Activated naive CD4-positive, alpha-beta T cell treated with anti-CD3 and anti-CD28 coated beads, Interleukin-2, amount 10 ng/mL, durations not matched to agents 7 days and 5 days (primary cell): ENCODE measurements around the gene SRR.
"Not testable (repeated sequence)": the region's sequence is repeated elsewhere in the genome, so short reads cannot be mapped to it uniquely, and the experiment has no call there.

Experiments
- CTCF ChIA-PET: fragments of 350-600 bp; sonication (Branson Sonifier 250); formaldehyde crosslinking; loops from one replicate; lab custom pipeline; 2021; ENCODE audit warnings: antibody characterized with exemption; lab: Charles Lee
- DNase-seq: peaks from one replicate; pipeline ENCODE4 v3.0.0-alpha.2; 2020
- H3K27ac Mint-ChIP-seq: one replicate; pipeline ENCODE4 v1.8.0; 2021; ENCODE audit warnings: mild to moderate bottlenecking, moderate library complexity, mixed read lengths
- H3K27me3 Mint-ChIP-seq: one replicate; pipeline ENCODE4 v1.8.0; 2021; ENCODE audit warnings: mild to moderate bottlenecking, mixed read lengths
- H3K36me3 Mint-ChIP-seq: one replicate; pipeline ENCODE4 v1.8.0; 2021; ENCODE audit warnings: mixed read lengths
- H3K4me1 Mint-ChIP-seq: one replicate; pipeline ENCODE4 v1.8.0; 2021; ENCODE audit warnings: mixed read lengths
- H3K4me3 Mint-ChIP-seq: one replicate; pipeline ENCODE4 v1.8.0; 2021; ENCODE audit warnings: mild to moderate bottlenecking, moderate library complexity, mixed read lengths
- H3K9me3 Mint-ChIP-seq: one replicate; pipeline ENCODE4 v1.8.0; 2021; ENCODE audit warnings: mixed read lengths

The SRR gene

GRCh38 chr17:2309338-2310154 lies 5.8 kb downstream of the SRR start:
- no peak overlapping the region for H3K4me3 Mint-ChIP-seq
- H3K27me3 Mint-ChIP-seq, result no peaks in the 10 kb centered on the region
- no peak overlapping the region for H3K27ac Mint-ChIP-seq
- peaks cover 27% of the 10 kb centered on the region for H3K36me3 Mint-ChIP-seq
- no peaks in the 10 kb centered on the region for H3K9me3 Mint-ChIP-seq
- CTCF ChIA-PET, result no interaction called here
- DNase-seq, result no peak
- peaks cover 26% of the 10 kb centered on the region for H3K4me1 Mint-ChIP-seq

DNA sequence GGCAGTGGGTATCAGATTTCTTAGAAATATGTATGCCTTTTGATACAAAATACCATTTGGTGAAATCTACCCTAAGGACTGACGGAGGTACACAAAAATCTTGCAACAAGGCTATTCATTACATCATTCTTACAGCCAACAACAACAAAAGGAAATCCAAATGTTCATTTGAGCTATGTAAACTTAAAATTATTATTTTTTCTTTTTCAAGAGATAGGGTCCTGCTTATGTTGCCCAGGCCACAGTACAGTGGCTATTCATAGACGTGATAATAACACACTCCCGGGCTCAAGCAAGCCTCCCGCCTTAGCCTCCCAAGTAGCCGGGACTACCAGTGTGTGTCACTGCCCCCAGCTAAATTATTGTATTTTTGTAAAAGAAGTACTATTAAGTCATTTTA lies 9.0 kb downstream of the SRR start:
- Mint-ChIP-seq H3K27me3 (no peaks in the 10 kb centered on the region), H3K27ac (no peak overlapping the region), H3K4me1 (peaks cover 6% of the 10 kb centered on the region), H3K4me3 (no peak overlapping the region), H3K9me3 (no peaks in the 10 kb centered on the region), H3K36me3 (peaks cover 10% of the 10 kb centered on the region)
- CTCF ChIA-PET, result no interaction called here
- DNase-seq, result no peak

GRCh38 chr17:2316916-2317205 lies 13.1 kb downstream of the SRR start:
- H3K4me3 Mint-ChIP-seq, H3K4me1 Mint-ChIP-seq, H3K27ac Mint-ChIP-seq, CTCF ChIA-PET, H3K9me3 Mint-ChIP-seq, H3K27me3 Mint-ChIP-seq, DNase-seq: not testable (repeated sequence)
- H3K36me3 Mint-ChIP-seq, result peaks cover 16% of the 10 kb centered on the region

- H3K9me3 Mint-ChIP-seq, result no peaks in the 10 kb centered on the region
- H3K27me3 Mint-ChIP-seq, result no peaks in the 10 kb centered on the region
- H3K4me3 Mint-ChIP-seq, result no peak overlapping the region
- CTCF ChIA-PET, result no interaction called here
- H3K4me1 Mint-ChIP-seq, result no peaks in the 10 kb centered on the region
- H3K36me3 Mint-ChIP-seq, result peaks cover 17% of the 10 kb centered on the region
- H3K27ac Mint-ChIP-seq, result no peak overlapping the region
- DNase-seq, result no peak
Measured at GRCh38 chr17:2317796-2318195, 14.0 kb downstream of the SRR start.

GRCh38 chr17:2319051-2319450 lies 15.3 kb downstream of the SRR start:
- Mint-ChIP-seq H3K4me1 (no peaks in the 10 kb centered on the region), H3K27me3 (no peaks in the 10 kb centered on the region), H3K36me3 (peaks cover 30% of the 10 kb centered on the region), H3K9me3 (no peaks in the 10 kb centered on the region), H3K4me3 (no peak overlapping the region), H3K27ac (no peak overlapping the region)
- CTCF ChIA-PET, result interaction anchor here (0.6 kb wide), 1 partner anchor 61 kb away, joined by 4 read pairs; no protein-coding TSS in a partner anchor
- no peak for DNase-seq

- CTCF ChIA-PET, result no interaction called here
- Mint-ChIP-seq H3K4me3 (no peak overlapping the region), H3K36me3 (peaks cover 40% of the 10 kb centered on the region), H3K9me3 (no peaks in the 10 kb centered on the region), H3K27ac (no peak overlapping the region), H3K4me1 (peaks cover 2% of the 10 kb centered on the region), H3K27me3 (no peaks in the 10 kb centered on the region)
- DNase-seq, result no peak
Measured at GRCh38 chr17:2321399-2321798, 17.6 kb downstream of the SRR start.

DNA sequence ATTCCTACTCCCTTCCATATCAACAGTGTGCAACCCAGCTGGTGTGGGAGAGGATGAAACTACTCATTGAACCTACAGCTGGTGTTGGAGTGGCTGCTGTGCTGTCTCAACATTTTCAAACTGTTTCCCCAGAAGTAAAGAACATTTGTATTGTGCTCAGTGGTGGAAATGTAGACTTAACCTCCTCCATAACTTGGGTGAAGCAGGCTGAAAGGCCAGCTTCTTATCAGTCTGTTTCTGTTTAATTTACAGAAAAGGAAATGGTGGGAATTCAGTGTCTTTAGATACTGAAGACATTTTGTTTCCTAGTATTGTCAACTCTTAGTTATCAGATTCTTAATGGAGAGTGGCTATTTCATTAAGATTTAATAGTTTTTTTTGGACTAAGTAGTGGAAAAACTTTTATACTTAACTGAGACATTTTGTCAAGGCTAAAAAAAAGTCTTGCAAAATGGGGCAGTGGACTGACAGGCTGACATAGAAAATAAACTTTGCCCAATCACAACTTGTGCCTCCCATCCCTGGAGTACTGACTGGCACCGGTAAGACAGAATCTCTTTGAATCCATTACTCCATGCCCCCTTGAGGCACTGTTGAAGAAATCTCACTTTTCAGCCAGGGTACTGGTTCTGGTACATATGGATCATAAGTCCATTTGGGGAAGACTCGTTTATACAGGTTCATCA lies 20.0 kb downstream of the SRR start:
- H3K9me3 Mint-ChIP-seq, result no peaks in the 10 kb centered on the region
- no peak overlapping the region for H3K4me3 Mint-ChIP-seq
- DNase-seq, result no peak
- H3K27ac Mint-ChIP-seq, result no peak overlapping the region
- no peaks in the 10 kb centered on the region for H3K27me3 Mint-ChIP-seq
- peaks cover 2% of the 10 kb centered on the region for H3K4me1 Mint-ChIP-seq
- H3K36me3 Mint-ChIP-seq, result peaks cover 42% of the 10 kb centered on the region
- CTCF ChIA-PET, result no interaction called here

DNA sequence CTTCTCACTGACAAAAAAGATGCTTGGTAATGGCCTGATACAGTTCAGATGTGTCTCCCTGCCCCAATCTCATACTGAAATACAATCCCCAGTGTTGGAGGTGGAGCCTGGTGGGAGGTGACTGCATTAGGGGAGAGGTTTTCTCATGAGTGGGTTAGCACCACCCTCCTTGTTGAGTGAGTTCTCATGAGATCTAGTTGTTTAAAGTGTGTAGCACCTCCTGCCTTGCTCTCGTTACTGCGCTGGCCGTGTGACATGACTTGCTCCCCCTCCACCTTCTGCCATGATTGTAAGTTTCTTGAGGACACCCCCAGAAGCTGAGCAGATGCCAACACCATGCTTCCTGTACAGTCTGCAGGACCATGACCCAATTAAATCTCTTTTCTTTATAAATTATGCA lies 27.6 kb downstream of the SRR start:
- no peak overlapping the region for H3K4me3 Mint-ChIP-seq
- no peaks in the 10 kb centered on the region for H3K27me3 Mint-ChIP-seq
- H3K4me1 Mint-ChIP-seq, result peaks cover 25% of the 10 kb centered on the region
- H3K27ac Mint-ChIP-seq, result no peak overlapping the region
- CTCF ChIA-PET, result interaction anchor here (2.4 kb wide), 1 partner anchor 22 kb away, joined by 8 read pairs; no protein-coding TSS in a partner anchor
- peaks cover 29% of the 10 kb centered on the region for H3K36me3 Mint-ChIP-seq
- DNase-seq, result no peak
- H3K9me3 Mint-ChIP-seq, result no peaks in the 10 kb centered on the region

GRCh38 chr17:2335726-2336214 lies 32.0 kb downstream of the SRR start:
- Mint-ChIP-seq H3K27ac (peak overlapping the region; percentile 96), H3K4me1 (peaks cover 33% of the 10 kb centered on the region), H3K27me3 (no peaks in the 10 kb centered on the region), H3K4me3 (peak overlapping the region; percentile 97), H3K9me3 (no peaks in the 10 kb centered on the region), H3K36me3 (peaks cover 10% of the 10 kb centered on the region)
- DNase-seq, result peak; percentile 27
- CTCF ChIA-PET, result interaction anchor here (1.0 to 2.8 kb wide), 8 partner anchors 12 to 615 kb away, joined by 3 to 15 read pairs (median 4); partner anchors contain the start of gene HIC1

DNA sequence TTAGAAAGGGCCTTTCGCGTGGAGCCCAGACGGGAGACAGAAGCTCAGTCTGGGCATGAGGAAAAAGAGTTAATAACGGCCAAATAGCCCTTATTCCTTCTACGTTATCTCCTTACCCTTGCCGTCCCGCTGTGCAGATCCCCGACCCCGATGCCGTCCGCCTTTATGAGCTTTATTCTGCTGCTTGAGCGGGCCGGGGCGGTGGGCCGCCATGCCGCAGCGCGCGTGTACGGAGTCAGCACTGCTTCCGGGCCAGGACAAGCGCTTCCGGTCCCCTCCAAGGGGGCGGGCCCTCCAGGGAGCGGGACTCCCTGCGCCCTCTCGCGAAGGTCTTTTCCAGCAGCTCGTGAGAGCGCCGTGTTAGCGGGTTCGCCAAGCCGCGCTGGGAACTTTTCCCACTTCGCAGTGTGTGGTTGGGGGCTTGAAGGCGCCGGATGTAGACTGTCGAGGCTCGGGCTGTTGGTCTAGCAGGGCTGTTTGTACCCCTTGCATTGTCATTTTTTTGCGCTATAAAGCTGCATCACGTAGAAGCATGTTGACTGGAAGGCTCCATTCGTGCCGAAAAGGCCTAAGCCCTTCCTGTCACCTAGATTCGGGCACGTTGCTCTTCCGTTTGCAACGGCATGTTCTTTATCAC lies 32.6 kb downstream of the SRR start, which contains the start of gene TSR1:
TSS of gene TSR1 (minus strand) at position 243 of the 637 bp plus-strand sequence. CDS start at position 213, 30 bp downstream.
- CTCF ChIA-PET, result interaction anchor here (1.0 to 2.8 kb wide), 8 partner anchors 12 to 615 kb away, joined by 3 to 15 read pairs (median 4); partner anchors contain the start of gene HIC1
- peak within 1 kb of the TSS; percentile 96 for H3K27ac Mint-ChIP-seq
- peaks cover 33% of the 10 kb centered on the region for H3K4me1 Mint-ChIP-seq
- peak within 1 kb of the TSS; percentile 97 for H3K4me3 Mint-ChIP-seq
- H3K9me3 Mint-ChIP-seq, result no peaks in the 10 kb centered on the region
- peaks cover 10% of the 10 kb centered on the region for H3K36me3 Mint-ChIP-seq
- peak; percentile 94 for DNase-seq
- H3K27me3 Mint-ChIP-seq, result no peaks in the 10 kb centered on the region

DNA sequence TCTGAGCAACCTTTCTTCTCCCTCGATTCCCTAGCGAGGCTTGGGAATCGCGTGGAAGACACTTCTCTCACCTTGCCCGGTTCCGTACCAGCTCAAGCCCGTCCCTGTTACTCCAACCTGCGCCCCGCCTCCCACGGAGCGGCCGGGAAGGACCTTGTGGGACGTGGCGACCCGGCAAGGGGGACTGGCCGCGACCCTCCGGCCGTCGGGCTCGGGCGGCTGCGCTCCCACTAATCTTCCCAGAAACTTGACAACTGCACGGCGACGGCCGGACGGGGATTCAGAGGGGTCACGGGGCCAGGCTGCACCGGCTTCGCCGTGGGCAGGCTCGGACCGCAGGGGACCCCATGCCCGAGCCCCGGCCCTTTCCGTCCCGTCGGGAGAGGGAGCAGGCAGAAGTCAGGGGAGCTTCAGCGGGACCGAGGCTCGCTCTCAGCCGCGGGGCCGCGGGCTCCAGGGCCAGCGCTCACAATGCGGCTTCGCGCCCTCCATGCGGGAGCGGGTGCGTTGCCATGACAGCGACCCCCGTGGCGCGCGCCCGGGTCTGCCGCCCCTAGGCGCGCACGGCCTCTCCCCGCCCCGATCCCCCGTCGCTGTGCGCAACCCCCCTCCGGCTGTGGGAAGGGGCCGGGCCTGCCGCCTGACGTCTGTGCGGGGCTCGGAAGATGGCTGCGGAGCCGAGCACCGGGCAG lies 33.2 kb downstream of the SRR start, which contains the start of gene SGSM2:
TSS of gene SGSM2 (plus strand) at position 650 of the 692 bp plus-strand sequence. CDS start 188 bp downstream, outside the sequence.
- no peaks in the 10 kb centered on the region for H3K27me3 Mint-ChIP-seq
- CTCF ChIA-PET, result interaction anchor here (1.0 to 2.8 kb wide), 8 partner anchors 11 to 616 kb away, joined by 3 to 15 read pairs (median 4); partner anchors contain the start of gene HIC1
- peak within 1 kb of the TSS; percentile 97 for H3K4me3 Mint-ChIP-seq
- peaks cover 36% of the 10 kb centered on the region for H3K4me1 Mint-ChIP-seq
- peak within 1 kb of the TSS; percentile 96 for H3K27ac Mint-ChIP-seq
- H3K9me3 Mint-ChIP-seq, result no peaks in the 10 kb centered on the region
- peak; percentile 83 for DNase-seq
- peaks cover 13% of the 10 kb centered on the region for H3K36me3 Mint-ChIP-seq

DNA sequence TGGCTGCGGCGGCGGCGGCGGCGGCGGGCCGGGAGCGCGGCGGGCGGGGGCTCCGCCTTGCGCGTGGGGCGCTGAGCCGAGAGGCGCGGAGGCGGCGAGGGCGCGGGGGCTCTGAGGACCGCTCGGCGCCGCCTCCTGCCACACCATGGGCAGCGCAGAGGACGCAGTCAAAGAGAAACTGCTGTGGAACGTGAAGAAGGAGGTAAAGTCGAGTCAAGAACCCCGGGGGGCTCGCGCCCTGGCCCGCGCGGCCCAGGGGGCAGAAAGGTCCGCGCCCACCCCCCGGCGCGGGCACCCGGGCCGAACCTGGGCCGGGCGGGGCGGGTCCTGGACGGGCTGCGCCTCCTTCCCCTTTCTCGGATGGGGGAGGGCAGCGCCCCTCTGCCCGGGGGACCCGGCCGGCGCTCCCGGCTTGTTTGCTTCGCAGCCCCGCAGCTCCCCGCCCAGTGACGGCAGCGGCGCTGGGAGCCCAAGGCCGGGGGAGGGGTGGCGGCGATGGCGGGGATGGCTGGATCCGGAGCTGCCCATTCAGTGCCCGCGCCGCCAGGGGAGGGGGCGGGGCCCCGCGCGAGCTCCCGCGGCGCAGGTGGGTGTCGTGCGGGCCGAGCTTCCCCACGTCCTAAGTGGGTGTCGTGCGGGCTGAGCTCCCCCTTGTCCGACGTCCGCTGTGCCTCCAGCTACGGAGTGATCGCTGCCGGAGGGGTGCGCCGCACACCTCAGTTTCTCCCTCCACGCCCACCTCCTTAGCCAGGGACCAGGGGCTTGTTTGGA lies 34.0 kb downstream of the SRR start:
- H3K27me3 Mint-ChIP-seq, result no peaks in the 10 kb centered on the region

DNA sequence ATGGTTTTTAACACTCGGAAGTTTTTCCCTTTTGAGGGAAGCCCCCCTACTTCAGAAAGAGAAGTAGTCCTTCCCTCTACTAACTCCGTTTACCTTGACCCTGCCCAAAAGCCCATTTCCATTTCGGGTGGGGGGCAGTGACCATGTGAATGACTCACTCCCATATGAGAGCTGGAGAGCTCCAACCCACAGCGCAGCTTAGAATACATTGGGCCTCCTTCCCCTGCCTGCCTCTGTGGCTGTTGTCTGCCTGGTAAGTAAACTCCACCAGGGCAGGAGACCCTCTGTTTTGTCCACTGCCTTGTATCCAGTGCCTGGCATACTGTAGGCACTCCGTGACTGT lies 34.5 kb downstream of the SRR start:
- peaks cover 14% of the 10 kb centered on the region for H3K36me3 Mint-ChIP-seq
- peak overlapping the region; percentile 58 for H3K27ac Mint-ChIP-seq
- H3K4me1 Mint-ChIP-seq, result peaks cover 41% of the 10 kb centered on the region
- H3K4me3 Mint-ChIP-seq, result peak overlapping the region; percentile 70
- peak; percentile 27 for DNase-seq
- CTCF ChIA-PET, result interaction anchor here (0.5 to 1.8 kb wide), 5 partner anchors 13 to 540 kb away, joined by 3 to 8 read pairs (median 4); partner anchors contain the start of gene HIC1
- H3K9me3 Mint-ChIP-seq, result no peaks in the 10 kb centered on the region
- H3K27me3 Mint-ChIP-seq, result no peaks in the 10 kb centered on the region

More for the DNA sequence above, 34.0 kb downstream of the SRR start:
- DNase-seq, result peak; percentile 71
- peaks cover 13% of the 10 kb centered on the region for H3K36me3 Mint-ChIP-seq
- no peaks in the 10 kb centered on the region for H3K9me3 Mint-ChIP-seq
- peak overlapping the region; percentile 96 for H3K27ac Mint-ChIP-seq
- H3K4me1 Mint-ChIP-seq, result peaks cover 36% of the 10 kb centered on the region
- CTCF ChIA-PET, result interaction anchor here (0.5 to 1.8 kb wide), 5 partner anchors 13 to 540 kb away, joined by 3 to 8 read pairs (median 4); partner anchors contain the start of gene HIC1
- H3K4me3 Mint-ChIP-seq, result peak overlapping the region; percentile 97
